Loucy (cell line): ENCODE results near the gene DOCK10.

Experiments used
- CTCF ChIP-seq: fragments of 200-600 bp; sonication (generic); conservative IDR thresholded peaks from 2 replicates; pipeline ENCODE4 v1.5.1; 2014; ENCODE audit warnings: mild to moderate bottlenecking, antibody characterized with exemption, low read length
- EZH2phosphoT487 ChIP-seq: fragments of 200-600 bp; IDR thresholded peaks from 2 replicates; pipeline ENCODE4 v1.6.1; 2018; ENCODE audit warnings: antibody characterized with exemption, mild to moderate bottlenecking, moderate library complexity, borderline replicate concordance

DNA sequence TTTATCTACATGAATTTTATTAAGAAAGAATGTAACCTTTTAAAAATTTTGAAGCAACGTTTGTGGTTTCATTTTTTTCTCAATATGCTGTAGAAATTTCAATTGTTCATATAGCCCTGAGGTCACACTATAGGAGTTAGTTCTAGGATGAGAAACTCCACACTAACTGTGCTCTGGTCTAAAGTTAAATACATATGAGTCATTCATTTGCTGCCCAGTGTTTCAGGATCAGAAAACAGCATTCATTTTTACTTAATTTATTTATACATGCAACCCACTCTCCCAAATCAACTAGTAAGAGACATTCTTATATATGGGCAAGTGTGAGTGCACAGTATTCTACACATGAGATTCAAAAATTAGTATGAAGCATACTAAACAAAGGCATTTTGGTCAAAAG lies 137.9 kb downstream of the DOCK10 start:
- TF ChIP-seq CTCF (no peak), EZH2phosphoT487 (no peak)
